ENCODE results near the gene GCSAM. TPM values are rescaled to one million over a fixed set of nuclear protein-coding genes. Genes with fewer than 3 reads are reported as not detected.

GCSAM gene
- total RNA-seq, 2 donors from 2014 or later: not detected

DNA sequence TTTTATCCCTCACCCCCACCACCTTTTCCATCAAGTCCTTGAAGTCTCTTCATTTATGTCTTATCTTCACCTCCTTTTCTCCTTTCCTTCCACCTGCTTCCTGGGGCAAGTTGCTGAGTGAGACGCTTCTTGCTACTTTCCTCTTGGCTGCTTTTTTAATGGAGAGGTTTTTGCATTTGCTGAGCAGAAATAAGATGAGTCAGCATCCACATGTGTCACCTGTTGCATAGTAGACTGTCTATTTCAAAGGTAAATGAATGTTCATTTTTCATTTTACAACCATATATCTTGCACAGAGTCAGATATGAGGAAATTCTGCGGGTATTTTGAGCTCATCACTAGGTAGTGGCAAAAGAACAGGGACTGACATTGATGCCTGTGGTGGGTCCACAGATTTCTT lies 28.3 kb downstream of the GCSAM start:
- intact Hi-C loops (cut with DNase I): no loop called here
- no peak for TF ChIP-seq POLR2A (IDR thresholded peaks at IDR 0.05)
- TF ChIP-seq, protein P1, sequence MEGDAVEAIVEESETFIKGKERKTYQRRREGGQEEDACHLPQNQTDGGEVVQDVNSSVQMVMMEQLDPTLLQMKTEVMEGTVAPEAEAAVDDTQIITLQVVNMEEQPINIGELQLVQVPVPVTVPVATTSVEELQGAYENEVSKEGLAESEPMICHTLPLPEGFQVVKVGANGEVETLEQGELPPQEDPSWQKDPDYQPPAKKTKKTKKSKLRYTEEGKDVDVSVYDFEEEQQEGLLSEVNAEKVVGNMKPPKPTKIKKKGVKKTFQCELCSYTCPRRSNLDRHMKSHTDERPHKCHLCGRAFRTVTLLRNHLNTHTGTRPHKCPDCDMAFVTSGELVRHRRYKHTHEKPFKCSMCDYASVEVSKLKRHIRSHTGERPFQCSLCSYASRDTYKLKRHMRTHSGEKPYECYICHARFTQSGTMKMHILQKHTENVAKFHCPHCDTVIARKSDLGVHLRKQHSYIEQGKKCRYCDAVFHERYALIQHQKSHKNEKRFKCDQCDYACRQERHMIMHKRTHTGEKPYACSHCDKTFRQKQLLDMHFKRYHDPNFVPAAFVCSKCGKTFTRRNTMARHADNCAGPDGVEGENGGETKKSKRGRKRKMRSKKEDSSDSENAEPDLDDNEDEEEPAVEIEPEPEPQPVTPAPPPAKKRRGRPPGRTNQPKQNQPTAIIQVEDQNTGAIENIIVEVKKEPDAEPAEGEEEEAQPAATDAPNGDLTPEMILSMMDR (IDR thresholded peaks at IDR 0.05): no peak
- Histone ChIP-seq H3K27me3 (no peaks in the 10 kb centered on the region), H3K4me1 (peaks cover 17% of the 10 kb centered on the region), H3K9me3 (no peaks in the 10 kb centered on the region), H3K4me3 (no peak overlapping the region), H3K36me3 (replicated peaks in 1 of 2; ENCODE audit: insufficient read depth in 1 of 2, low read depth in 2 of 2) (peaks cover 0 to 2% of the 10 kb centered on the region in 2 donors), H3K27ac (no peak overlapping the region)
- ATAC-seq (no peak), DNase-seq (no peak)
- WGBS, 2 donors: 85 to 94% methylated on average over 2 of the region's 2 CpGs

DNA sequence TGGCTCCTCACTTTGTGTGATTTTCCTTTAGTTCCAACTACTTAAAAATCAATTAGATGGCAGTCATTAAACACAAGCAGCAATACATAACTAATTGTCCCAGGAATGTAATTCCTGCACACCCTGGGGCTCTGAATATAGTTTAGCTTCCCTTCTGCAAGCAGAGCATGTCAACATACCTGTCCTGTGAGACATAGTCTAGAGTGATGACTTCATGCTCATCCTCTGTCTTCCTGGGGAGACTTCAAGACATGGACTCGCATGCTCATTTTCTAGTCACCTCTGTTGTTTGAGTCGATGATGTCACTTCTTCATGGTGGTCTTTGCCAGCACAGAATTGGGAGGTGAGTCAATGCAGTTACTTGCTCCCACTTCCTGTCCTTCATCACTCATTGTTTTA lies 31.1 kb downstream of the GCSAM start:
- no peak for TF ChIP-seq POLR2A (IDR thresholded peaks at IDR 0.05)
- TF ChIP-seq, protein P1 (IDR thresholded peaks at IDR 0.05): no peak
- intact Hi-C loops (cut with DNase I): no loop called here
- no peak for DNase-seq
- H3K27ac ChIP-seq: no peak overlapping the region
- ATAC-seq: no peak
- no peaks in the 10 kb centered on the region for H3K27me3 ChIP-seq
- no peak overlapping the region for H3K4me3 ChIP-seq
- peaks cover 0 to 2% of the 10 kb centered on the region in 2 donors for H3K36me3 ChIP-seq (replicated peaks in 1 of 2; ENCODE audit: insufficient read depth in 1 of 2, low read depth in 2 of 2)
- H3K9me3 ChIP-seq: no peaks in the 10 kb centered on the region
- H3K4me1 ChIP-seq: peaks cover 28% of the 10 kb centered on the region
- WGBS, 2 donors: 87 to 94% methylated on average over 2 of the region's 2 CpGs

DNA sequence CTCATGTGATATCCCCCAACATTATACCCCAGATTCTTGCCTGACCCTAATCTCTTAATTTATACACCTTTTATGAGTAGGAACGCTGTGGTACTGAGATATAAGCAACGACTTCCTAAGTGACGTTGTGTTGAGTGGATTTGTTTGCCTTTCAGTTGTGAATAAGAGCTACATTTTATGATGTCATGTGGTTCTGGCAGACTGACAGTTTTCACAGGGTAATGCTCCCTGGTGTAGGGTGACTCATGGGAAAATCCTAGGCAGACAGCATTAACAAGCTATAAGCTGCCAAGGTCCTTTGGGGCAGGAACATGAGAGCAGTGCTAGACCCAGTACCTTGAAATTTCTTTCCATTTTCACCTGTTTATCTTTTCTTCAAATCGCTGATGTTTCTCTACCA lies 35.7 kb downstream of the GCSAM start:
- TF ChIP-seq, protein P1 (IDR thresholded peaks at IDR 0.05): no peak
- TF ChIP-seq POLR2A (IDR thresholded peaks at IDR 0.05): no peak
- WGBS, 2 donors: 16 to 18% methylated on average over 4 of the region's 4 CpGs
- Histone ChIP-seq H3K9me3 (no peaks in the 10 kb centered on the region), H3K36me3 (replicated peaks in 1 of 2; ENCODE audit: insufficient read depth in 1 of 2, low read depth in 2 of 2) (no peaks in the 10 kb centered on the region), H3K4me1 (peaks cover 44% of the 10 kb centered on the region), H3K4me3 (no peak overlapping the region), H3K27me3 (no peaks in the 10 kb centered on the region), H3K27ac (peak overlapping the region; percentile 22 to 78 (median 64))
- ATAC-seq (peak; percentile 98), DNase-seq (peak; percentile 69 to 92 (median 80))
- intact Hi-C loops (cut with DNase I): no loop called here

DNA sequence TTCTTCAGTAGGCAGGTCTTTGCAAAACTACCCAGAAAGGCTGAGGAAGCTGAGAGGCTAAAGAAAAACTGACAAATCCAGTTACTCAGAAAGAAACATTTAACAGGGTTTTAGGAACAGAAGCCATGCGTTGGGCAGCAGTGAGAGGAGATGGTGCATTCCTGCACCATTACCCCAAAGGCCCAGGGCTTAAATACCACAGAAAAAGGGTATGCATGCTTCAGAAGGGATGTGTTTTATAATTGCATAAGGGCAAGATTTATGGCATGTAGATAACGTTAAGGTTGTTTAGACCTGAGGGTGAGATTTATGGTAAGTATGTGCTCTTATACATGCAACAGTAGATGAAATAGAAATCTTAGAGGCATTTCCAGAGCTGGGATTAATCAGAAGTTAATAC lies 36.9 kb downstream of the GCSAM start:
- Histone ChIP-seq H3K4me1 (peaks cover 47% of the 10 kb centered on the region), H3K4me3 (no peak overlapping the region), H3K36me3 (replicated peaks in 1 of 2; ENCODE audit: insufficient read depth in 1 of 2, low read depth in 2 of 2) (no peaks in the 10 kb centered on the region), H3K9me3 (no peaks in the 10 kb centered on the region), H3K27ac (no peak overlapping the region), H3K27me3 (no peaks in the 10 kb centered on the region)
- no peak for ATAC-seq
- intact Hi-C loops (cut with DNase I): no loop called here
- no peak for DNase-seq
- TF ChIP-seq, protein P1 (IDR thresholded peaks at IDR 0.05): no peak
- no peak for TF ChIP-seq POLR2A (IDR thresholded peaks at IDR 0.05)
- WGBS, 2 donors: 70 to 75% methylated on average over 2 of the region's 2 CpGs

DNA sequence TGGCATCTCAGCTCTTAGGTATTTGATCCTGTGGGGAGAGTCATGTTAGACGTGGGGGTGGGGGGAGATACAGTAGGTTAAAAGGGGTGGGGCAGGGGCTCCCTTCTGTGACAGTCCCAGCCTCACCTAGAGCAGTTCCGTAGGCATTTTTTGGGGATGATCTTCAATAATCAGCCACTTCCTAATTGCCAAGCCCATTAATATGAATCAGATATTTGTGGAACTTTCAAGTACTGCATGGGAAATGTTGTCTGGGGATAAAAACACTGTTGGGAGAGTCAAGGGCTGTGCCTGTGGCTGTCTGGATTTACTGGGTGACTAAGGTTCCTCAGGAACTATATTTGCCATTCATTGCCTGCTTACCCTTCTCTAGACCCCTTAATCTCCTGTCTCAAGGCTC lies 37.3 kb downstream of the GCSAM start:
- 33 to 47% methylated on average over 2 of the region's 2 CpGs for WGBS, 2 donors

More for the DNA sequence above, 37.3 kb downstream of the GCSAM start:
- intact Hi-C loops (cut with DNase I): no loop called here
- no peak for TF ChIP-seq POLR2A (IDR thresholded peaks at IDR 0.05)
- TF ChIP-seq, protein P1 (IDR thresholded peaks at IDR 0.05): no peak
- Histone ChIP-seq H3K4me3 (no peak overlapping the region), H3K36me3 (replicated peaks in 1 of 2; ENCODE audit: insufficient read depth in 1 of 2, low read depth in 2 of 2) (no peaks in the 10 kb centered on the region), H3K27ac (no peak overlapping the region), H3K9me3 (no peaks in the 10 kb centered on the region), H3K27me3 (no peaks in the 10 kb centered on the region), H3K4me1 (peaks cover 51% of the 10 kb centered on the region)
- DNase-seq (no peak), ATAC-seq (no peak)

All from body of pancreas (tissue), 4 donors.